ENCODE results near the gene ZNF423. TPM values are rescaled to one million over a fixed set of nuclear protein-coding genes. Genes with fewer than 3 reads are reported as not detected.

The ZNF423 gene
- total and polyA plus RNA-seq, 3 experiments from 2014 or later = not detected

DNA sequence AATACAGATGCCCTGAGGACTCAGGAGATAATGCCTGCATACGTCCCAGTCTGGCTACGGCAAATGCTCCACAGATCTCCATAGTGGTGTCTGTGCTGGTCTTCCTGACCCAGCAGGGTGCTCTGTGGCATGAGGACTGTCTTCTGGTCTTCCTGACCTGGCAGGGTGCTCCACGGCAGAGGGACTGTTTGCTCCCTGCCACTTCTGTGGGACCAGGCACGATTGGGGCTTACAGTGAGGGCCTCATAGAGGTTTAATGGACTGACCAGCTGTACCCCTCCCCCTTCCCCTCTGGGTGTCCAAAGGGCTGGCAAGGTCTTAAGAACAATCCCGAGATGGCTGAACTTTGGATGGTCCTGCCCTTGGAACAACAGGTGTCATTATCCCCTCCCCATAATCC is 359.3 kb downstream of the ZNF423 start:
- POLR2A ChIA-PET = no interaction called here
- CTCF ChIA-PET = no interaction called here
- H3K9me3 Mint-ChIP-seq = no peaks in the 10 kb centered on the region
- no peak overlapping the region for H3K27ac ChIP-seq (ENCODE audit: low read depth, low read length)
- no peak for DNase-seq
- H3K4me1 ChIP-seq (ENCODE audit: insufficient read depth, low read length) = no peaks in the 10 kb centered on the region
- no peak overlapping the region for H3K4me3 Mint-ChIP-seq
- H3K9me3 ChIP-seq (ENCODE audit: low read length) = no peaks in the 10 kb centered on the region
- H3K27me3 Mint-ChIP-seq = peaks cover 0 to 12% of the 10 kb centered on the region in 2 donors
- no peaks in the 10 kb centered on the region for H3K27me3 ChIP-seq (ENCODE audit: insufficient read depth, low read length, poor library complexity, severe bottlenecking)
- H3K27ac Mint-ChIP-seq = no peak overlapping the region
- H3K4me1 Mint-ChIP-seq = no peaks in the 10 kb centered on the region
- no peaks in the 10 kb centered on the region for H3K36me3 Mint-ChIP-seq
- H3K36me3 ChIP-seq (ENCODE audit: insufficient read depth, low read length) = no peaks in the 10 kb centered on the region
- no peak overlapping the region for H3K4me3 ChIP-seq (ENCODE audit: low read length)

DNA sequence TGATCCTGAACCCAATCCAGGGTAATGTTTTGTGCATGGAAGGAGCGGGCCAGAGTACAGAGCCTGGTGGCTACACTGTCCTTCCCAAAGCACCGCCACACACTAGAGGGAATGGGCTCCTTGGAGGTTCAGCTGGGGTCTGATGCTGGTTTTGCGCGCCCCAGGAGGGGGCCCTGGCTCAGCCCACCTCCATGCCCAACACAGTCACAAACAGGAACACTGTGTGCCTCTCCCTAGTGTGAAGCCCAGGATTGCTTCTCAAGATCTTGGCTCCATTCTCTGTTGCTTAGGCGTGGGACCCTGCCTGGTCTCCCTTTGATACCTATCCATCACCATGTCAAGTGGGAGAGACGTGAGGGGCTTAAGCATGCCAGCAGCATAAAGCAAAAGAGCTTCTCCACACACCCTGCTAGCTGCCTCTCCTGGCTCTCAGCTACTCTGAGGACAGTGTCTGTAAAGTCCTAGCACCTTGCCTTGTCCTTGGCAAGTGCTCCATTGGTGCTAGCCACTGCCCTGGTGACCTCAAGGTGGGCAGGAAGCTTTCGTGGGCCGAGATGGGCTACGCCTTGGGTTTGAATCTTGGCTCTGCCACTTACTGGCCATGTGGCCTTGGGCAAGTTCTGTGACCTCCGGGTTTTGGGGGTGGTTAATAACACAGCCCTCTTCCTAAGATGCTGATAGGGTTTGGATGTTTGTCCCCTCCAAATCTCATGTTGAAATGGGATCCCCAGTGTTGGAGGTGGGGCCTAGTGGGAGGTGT is 360.1 kb downstream of the ZNF423 start:
- Histone ChIP-seq H3K9me3 (ENCODE audit: low read length) (no peaks in the 10 kb centered on the region), H3K27me3 (ENCODE audit: insufficient read depth, low read length, poor library complexity, severe bottlenecking) (no peaks in the 10 kb centered on the region), H3K36me3 (ENCODE audit: insufficient read depth, low read length) (no peaks in the 10 kb centered on the region), H3K27ac (ENCODE audit: low read depth, low read length) (no peak overlapping the region), H3K4me3 (ENCODE audit: low read length) (no peak overlapping the region), H3K4me1 (ENCODE audit: insufficient read depth, low read length) (no peaks in the 10 kb centered on the region)
- no peak overlapping the region for H3K4me3 Mint-ChIP-seq
- no peaks in the 10 kb centered on the region for H3K9me3 Mint-ChIP-seq
- no peak overlapping the region for H3K27ac Mint-ChIP-seq
- no peak for DNase-seq
- ChIA-PET CTCF (no interaction called here), POLR2A (no interaction called here)
- no peaks in the 10 kb centered on the region for H3K36me3 Mint-ChIP-seq
- H3K27me3 Mint-ChIP-seq = peaks cover 3 to 14% of the 10 kb centered on the region in 2 donors
- H3K4me1 Mint-ChIP-seq = peaks cover 0 to 3% (median 0%) of the 10 kb centered on the region in 3 donors

DNA sequence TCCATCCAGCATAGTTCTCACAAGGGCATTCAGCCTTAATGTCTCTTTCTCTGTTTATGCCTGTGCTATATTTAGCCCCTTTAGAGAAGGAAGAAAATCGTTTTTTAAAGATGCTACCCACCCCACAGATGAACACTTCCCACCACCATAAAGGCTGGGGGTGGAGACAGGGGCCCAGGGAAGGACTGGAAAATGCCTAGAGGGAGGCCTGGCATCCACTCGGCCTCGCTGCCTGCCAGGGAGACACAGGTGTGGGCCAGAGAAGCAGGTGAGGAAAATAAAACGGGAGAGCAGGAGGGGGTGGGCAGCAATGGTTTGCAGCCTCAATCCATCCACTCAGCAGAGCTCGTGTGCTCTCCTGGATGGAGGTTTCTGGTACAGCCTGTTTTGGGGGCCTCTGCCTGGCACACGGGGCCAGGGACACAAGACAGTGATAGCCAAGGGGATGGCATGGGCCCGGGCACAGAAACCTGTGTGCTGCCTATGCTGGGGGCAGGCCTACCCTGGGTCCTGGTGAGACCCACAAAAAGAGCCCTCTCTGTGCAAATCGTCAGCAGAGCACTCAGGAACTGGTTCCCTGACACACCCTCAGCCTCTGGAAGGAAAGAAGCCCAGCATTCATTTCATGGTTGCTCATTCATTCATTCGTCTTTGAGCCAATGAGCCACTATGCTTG is 360.9 kb downstream of the ZNF423 start:
- POLR2A ChIA-PET = no interaction called here
- Mint-ChIP-seq H3K27me3 (peaks cover 3 to 8% of the 10 kb centered on the region in 2 donors), H3K9me3 (no peaks in the 10 kb centered on the region), H3K36me3 (no peaks in the 10 kb centered on the region), H3K4me1 (peaks cover 0 to 3% (median 0%) of the 10 kb centered on the region in 3 donors), H3K4me3 (no peak overlapping the region), H3K27ac (no peak overlapping the region)
- CTCF ChIA-PET = no interaction called here
- Histone ChIP-seq H3K27ac (ENCODE audit: low read depth, low read length) (no peak overlapping the region), H3K4me1 (ENCODE audit: insufficient read depth, low read length) (no peaks in the 10 kb centered on the region), H3K9me3 (ENCODE audit: low read length) (no peaks in the 10 kb centered on the region), H3K27me3 (ENCODE audit: insufficient read depth, low read length, poor library complexity, severe bottlenecking) (no peaks in the 10 kb centered on the region), H3K4me3 (ENCODE audit: low read length) (no peak overlapping the region), H3K36me3 (ENCODE audit: insufficient read depth, low read length) (no peaks in the 10 kb centered on the region)
- no peak for DNase-seq

DNA sequence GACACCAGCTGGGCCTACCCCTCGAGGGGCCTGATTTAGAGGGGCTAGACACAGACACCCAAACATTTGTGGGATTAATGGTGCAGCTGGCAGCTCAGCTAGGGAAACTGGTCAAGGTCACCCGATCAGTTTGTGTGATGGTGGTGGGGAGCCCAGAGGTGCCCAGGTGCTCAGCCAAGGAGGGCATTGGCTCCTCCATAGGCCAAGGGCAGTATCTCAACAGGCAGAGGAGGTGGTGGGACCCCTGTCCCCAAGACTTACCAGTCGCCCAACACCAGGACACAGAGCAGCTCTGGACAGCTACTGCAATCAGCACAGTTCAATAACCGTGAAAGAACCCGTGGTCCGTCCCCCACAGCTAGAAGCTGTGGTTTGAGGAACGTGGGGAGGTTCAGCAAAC is 361.4 kb downstream of the ZNF423 start:
- POLR2A ChIA-PET = no interaction called here
- CTCF ChIA-PET = no interaction called here
- Mint-ChIP-seq H3K9me3 (no peaks in the 10 kb centered on the region), H3K4me1 (peaks cover 0 to 3% (median 0%) of the 10 kb centered on the region in 3 donors), H3K27me3 (peaks cover 3 to 8% of the 10 kb centered on the region in 2 donors), H3K27ac (no peak overlapping the region), H3K4me3 (no peak overlapping the region), H3K36me3 (no peaks in the 10 kb centered on the region)
- H3K27me3 ChIP-seq (ENCODE audit: insufficient read depth, low read length, poor library complexity, severe bottlenecking) = no peaks in the 10 kb centered on the region
- no peaks in the 10 kb centered on the region for H3K4me1 ChIP-seq (ENCODE audit: insufficient read depth, low read length)
- no peak overlapping the region for H3K4me3 ChIP-seq (ENCODE audit: low read length)
- no peaks in the 10 kb centered on the region for H3K9me3 ChIP-seq (ENCODE audit: low read length)
- H3K27ac ChIP-seq (ENCODE audit: low read depth, low read length) = no peak overlapping the region
- DNase-seq = no peak
- no peaks in the 10 kb centered on the region for H3K36me3 ChIP-seq (ENCODE audit: insufficient read depth, low read length)

DNA sequence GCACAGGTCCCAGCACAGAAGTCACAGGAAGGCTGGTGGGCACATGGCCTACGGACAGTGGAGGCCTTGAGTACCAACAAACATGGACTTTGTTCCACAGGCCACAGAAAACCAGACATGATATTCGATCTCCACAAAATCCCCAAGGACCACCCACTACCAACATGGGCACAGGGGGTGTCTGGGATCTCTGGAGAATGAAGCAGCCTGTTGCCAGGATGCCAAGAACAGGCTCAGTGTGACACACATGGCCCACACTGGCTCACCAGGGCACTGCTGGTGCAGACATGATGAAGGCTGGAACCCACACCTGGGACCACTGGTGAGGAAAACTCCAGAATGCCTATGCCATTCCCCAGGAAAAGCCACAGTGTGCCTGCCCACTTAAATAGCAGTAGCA is 362.1 kb downstream of the ZNF423 start:
- H3K4me3 ChIP-seq (ENCODE audit: low read length) = no peak overlapping the region
- H3K9me3 ChIP-seq (ENCODE audit: low read length) = no peaks in the 10 kb centered on the region
- Mint-ChIP-seq H3K4me1 (peaks cover 0 to 3% (median 0%) of the 10 kb centered on the region in 3 donors), H3K9me3 (no peaks in the 10 kb centered on the region), H3K27ac (peak overlapping the region in 2 of 8 donors; percentile 25 to 77), H3K4me3 (no peak overlapping the region), H3K27me3 (peaks cover 3 to 8% of the 10 kb centered on the region in 2 donors), H3K36me3 (no peaks in the 10 kb centered on the region)
- no peaks in the 10 kb centered on the region for H3K27me3 ChIP-seq (ENCODE audit: insufficient read depth, low read length, poor library complexity, severe bottlenecking)
- H3K36me3 ChIP-seq (ENCODE audit: insufficient read depth, low read length) = no peaks in the 10 kb centered on the region
- POLR2A ChIA-PET = no interaction called here
- no peak overlapping the region for H3K27ac ChIP-seq (ENCODE audit: low read depth, low read length)
- CTCF ChIA-PET = no interaction called here
- no peaks in the 10 kb centered on the region for H3K4me1 ChIP-seq (ENCODE audit: insufficient read depth, low read length)
- no peak for DNase-seq

DNA sequence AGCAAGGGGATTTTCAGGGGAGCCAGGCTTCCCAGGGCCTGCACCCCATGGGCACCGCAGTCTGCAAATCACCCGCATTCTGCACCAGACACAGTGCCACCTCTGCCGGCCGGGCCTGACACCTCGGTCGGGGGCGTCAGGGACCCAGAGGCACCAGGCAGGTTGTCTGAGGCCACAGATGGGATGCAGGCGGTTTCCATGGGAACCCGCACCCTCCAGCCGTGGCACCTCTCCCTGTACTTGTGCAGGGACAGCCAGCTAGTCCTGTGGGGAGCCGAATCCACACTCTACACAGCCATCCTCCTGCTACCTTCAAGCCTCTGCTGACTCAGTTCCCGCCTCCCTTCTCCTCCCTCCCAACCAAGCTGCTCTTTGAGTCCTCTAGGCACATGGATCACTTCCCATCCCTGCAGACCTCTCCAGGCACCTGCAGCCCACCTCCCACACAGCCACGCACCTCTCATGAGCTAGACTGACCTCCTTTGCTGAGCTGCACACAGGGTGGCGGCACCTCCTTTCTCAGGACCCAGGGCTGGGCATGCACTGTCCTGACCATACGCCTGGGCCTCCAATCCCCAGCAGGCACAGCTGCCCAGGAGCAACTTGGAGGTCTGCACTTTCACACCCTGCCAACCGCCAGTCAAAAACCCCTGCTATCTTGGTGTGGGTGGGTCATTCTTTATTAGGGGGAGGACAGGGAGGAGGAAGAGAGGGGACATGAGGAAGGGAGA is 362.9 kb downstream of the ZNF423 start:
- Mint-ChIP-seq H3K4me3 (peak overlapping the region in 1 of 7 donors; percentile 21), H3K36me3 (no peaks in the 10 kb centered on the region), H3K27me3 (peaks cover 3 to 7% of the 10 kb centered on the region in 2 donors), H3K4me1 (peaks cover 0 to 3% (median 0%) of the 10 kb centered on the region in 3 donors), H3K9me3 (no peaks in the 10 kb centered on the region), H3K27ac (peak overlapping the region in 1 of 8 donors; percentile 77)
- H3K4me3 ChIP-seq (ENCODE audit: low read length) = no peak overlapping the region
- no peaks in the 10 kb centered on the region for H3K9me3 ChIP-seq (ENCODE audit: low read length)
- ChIA-PET CTCF (no interaction called here), POLR2A (no interaction called here)
- H3K27me3 ChIP-seq (ENCODE audit: insufficient read depth, low read length, poor library complexity, severe bottlenecking) = no peaks in the 10 kb centered on the region
- no peaks in the 10 kb centered on the region for H3K4me1 ChIP-seq (ENCODE audit: insufficient read depth, low read length)
- DNase-seq = no peak
- H3K27ac ChIP-seq (ENCODE audit: low read depth, low read length) = no peak overlapping the region
- H3K36me3 ChIP-seq (ENCODE audit: insufficient read depth, low read length) = no peaks in the 10 kb centered on the region

DNA sequence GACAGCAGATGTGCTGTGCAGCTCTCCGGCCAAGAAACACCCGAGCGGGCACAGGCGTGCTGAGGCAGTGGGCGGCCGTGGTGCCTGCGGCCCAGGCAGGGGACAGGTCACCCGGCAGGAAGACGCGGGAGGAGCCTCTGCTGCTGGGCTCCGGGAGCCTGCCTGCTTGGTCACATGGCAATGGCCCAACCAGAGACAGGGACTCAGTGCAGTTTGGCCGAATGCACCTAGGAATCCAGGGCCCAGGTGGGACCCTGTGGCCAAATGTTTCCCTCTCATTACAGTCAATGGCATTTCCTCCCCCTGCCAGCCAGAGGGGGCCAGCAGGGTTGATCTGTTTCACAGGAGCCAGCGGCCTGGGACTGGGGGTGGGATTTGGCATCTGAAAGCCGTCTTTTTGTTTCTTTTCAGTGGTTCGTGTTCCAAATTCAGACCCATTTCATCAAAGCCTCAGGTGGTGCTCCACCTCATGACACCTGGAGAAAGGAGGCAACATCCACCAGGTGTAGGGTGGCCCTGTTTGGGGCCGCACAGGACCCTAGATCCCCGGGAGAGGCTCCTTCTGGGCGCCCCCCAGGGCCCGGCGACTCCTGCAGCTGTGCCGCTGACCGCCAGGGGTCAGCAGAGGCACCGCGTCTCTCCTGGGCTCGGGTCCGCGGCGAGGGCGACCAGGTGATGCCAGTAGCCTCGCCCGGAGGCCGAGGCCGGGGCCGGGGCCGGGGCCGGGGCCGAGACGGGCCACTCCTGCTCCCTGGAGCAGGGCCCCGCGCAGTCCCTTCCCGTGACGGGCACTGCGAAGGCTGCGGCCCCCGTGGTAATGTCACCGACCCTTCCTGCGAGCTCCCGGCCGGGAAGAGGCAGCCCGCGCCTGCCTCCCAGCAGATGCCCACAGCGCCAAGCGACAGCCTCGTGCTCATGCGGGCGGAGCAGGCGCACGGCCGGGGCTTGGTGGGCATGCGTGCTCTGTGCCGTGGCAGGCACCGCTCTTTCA is 363.8 kb downstream of the ZNF423 start:
- ChIA-PET POLR2A (no interaction called here), CTCF (no interaction called here)
- H3K27ac Mint-ChIP-seq = no peak overlapping the region

More for the DNA sequence above, 363.8 kb downstream of the ZNF423 start:
- Mint-ChIP-seq H3K4me1 (peaks cover 0 to 3% (median 0%) of the 10 kb centered on the region in 3 donors), H3K36me3 (no peaks in the 10 kb centered on the region), H3K4me3 (no peak overlapping the region), H3K27me3 (peaks cover 3 to 7% of the 10 kb centered on the region in 2 donors), H3K9me3 (no peaks in the 10 kb centered on the region)
- no peaks in the 10 kb centered on the region for H3K9me3 ChIP-seq (ENCODE audit: low read length)
- no peaks in the 10 kb centered on the region for H3K27me3 ChIP-seq (ENCODE audit: insufficient read depth, low read length, poor library complexity, severe bottlenecking)
- H3K4me1 ChIP-seq (ENCODE audit: insufficient read depth, low read length) = no peaks in the 10 kb centered on the region
- peak in 3 of 5 donors; percentile 18 to 47 (median 41) for DNase-seq
- no peak overlapping the region for H3K27ac ChIP-seq (ENCODE audit: low read depth, low read length)
- H3K36me3 ChIP-seq (ENCODE audit: insufficient read depth, low read length) = no peaks in the 10 kb centered on the region
- no peak overlapping the region for H3K4me3 ChIP-seq (ENCODE audit: low read length)

Measured in CD8-positive, alpha-beta memory T cell (primary cell).